Renal cortical epithelial cell (primary cell): ENCODE measurements around the gene SORBS1. TPM values are rescaled to one million over a fixed set of nuclear protein-coding genes. Genes with fewer than 3 reads are reported as not detected.

ENCODE experiments used
- DNase-seq: peaks from one replicate; pipeline ENCODE4 v3.0.0-alpha.2; 2011; ENCODE audit warnings: low read depth
- total RNA-seq: library from RNA; depleted of rRNA; stranded (reverse); fragments of >200 nt; gene quantifications from 2 replicates; pipeline ENCODE4 v1.2.3, GENCODE V29; 2014

The SORBS1 gene
- total RNA-seq, 1 donor from 2014 or later: 9.8 TPM

DNA sequence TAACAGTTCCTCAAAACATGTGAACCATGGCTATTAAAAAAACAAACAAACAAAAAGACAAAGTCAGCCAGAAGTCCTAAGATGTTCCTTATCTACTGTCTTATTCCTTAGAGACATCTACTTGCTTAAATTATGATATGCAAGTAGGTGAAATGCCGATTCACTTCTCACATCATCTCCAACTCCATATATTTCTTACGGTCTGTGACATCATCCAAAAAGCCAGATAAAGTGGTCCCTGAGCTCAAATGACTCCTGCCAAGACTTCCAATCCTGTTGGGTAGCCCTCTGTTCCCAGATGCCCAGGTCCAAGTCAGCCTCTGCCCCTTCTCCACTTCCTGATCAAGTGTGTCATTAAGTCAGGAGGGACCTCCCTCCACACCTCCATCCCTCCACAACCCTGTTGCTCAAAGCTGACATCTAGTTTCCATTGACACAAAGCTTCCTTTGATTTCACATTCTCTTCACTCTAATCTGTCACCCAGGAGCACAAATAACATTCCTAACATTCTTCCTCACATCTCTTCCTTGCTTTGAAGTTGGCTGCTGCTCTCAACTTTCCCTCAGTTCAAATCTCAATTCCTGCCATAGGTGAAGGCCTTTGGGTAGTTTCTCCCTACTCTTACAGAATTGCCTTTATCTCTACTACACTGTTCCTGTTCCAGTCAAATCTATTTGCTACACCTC lies 214.3 kb downstream of the SORBS1 start:
- DNase-seq: peak; percentile 53

DNA sequence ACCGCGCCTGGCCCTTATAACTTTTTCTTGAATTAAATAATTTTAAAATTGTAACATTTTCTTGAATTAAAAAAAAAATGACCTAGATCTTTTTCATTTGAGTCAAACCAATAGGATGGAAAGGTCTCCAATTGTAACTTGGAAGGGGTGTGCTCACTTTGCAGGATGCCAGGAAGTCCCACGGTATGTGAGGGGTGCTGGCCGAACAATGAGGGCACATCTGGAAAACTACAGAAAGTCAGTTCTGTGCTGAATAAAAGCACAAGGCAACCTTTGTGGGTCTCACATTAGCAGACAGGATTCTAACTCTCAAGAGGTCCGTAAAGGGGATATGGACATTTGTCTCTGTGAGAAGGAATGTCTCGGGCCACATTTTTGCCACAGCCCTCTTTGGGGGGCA lies 217.6 kb downstream of the SORBS1 start:
- DNase-seq: no peak

DNA sequence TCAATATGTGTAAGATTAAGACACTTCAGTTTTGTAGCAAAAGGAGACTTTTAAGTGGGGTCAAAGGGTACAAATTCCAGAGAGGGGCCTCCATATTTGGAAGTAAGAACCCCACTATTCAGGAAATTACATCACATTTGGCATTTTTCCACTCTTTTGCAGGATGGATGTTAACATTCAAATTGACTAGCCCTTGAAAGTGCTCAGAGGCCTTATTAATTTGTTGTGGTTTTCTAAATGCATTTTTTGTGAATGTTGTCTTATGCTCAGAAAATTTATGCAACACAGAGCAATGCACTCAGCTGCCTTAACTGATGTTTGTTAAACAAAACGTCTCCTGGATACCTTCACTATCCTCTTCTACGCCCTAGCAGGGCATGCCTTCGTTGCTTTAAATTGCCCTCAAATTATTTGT lies 219.4 kb downstream of the SORBS1 start:
- DNase-seq: no peak

DNA sequence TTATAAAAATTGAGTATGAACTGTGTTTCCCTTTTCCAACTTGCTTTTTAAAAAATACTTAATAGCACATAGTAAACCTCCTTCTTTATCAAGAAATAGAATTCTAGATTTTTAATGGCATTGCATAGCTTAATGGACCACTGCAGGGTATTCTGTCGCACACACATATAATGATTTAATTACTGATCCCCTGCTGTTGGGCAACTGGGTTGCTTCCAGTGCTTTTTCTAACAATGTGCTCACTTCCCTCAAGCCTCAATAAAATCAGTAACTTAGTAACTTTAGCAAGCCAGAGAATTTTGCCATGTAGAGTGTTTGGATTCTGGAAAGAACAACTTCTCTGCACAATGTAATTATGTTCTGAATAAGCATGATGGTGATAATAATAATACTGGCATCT lies 221.3 kb downstream of the SORBS1 start:
- no peak for DNase-seq

DNA sequence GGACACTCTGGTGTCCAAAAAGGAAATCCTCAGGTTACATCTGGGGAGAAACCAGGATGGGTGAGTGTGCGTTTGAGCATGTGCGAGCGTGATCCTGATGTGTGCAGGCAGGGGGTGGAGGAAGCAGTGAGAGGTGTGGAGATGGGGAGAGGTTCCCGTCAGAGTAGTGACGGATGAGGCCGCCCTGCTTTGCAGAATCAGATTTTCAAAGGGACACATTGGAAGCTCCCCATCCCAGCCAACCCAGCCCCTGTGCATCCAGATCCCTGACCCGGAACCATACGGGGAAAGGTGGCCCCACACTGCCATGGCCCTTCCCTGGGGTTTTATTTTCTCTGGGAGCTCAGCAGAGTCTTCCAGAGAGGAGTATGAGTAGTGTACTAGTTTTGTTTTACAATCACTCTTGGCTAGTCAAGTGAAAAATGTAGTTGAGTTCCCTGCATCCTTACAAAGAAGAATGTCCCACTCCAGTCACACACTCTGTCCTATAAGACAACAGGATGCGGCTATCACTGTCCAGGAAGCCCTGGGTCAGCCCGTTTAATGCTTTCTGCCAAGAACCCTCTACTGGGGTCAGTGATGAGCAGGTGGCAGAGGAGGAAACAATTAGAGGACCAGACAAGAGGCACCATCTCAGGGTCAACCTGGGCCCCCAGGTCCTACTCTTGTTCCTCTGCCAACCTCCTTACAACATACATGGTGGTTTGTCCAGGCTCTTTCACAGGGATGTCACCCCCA lies 223.6 kb downstream of the SORBS1 start:
- DNase-seq: no peak

DNA sequence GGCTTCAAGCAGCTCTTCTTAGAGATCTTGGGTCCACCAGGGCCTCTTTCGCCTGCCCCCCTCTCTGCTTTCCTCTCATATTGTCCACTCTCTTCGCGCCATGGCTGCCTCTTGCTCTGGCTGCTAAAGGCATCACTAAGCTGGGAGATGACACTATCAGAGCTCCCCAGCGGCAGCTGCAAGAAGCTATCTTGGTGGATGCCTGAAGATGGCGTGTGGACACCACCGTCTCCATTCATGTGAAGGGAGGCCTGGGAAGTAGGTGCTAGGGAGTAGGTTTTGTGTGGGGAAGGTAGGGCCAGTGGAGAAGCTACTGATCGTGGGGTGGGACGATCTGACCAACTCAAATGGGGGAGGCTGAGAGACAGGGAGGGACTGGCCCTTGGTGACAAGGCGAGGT lies 224.5 kb downstream of the SORBS1 start:
- DNase-seq: no peak

DNA sequence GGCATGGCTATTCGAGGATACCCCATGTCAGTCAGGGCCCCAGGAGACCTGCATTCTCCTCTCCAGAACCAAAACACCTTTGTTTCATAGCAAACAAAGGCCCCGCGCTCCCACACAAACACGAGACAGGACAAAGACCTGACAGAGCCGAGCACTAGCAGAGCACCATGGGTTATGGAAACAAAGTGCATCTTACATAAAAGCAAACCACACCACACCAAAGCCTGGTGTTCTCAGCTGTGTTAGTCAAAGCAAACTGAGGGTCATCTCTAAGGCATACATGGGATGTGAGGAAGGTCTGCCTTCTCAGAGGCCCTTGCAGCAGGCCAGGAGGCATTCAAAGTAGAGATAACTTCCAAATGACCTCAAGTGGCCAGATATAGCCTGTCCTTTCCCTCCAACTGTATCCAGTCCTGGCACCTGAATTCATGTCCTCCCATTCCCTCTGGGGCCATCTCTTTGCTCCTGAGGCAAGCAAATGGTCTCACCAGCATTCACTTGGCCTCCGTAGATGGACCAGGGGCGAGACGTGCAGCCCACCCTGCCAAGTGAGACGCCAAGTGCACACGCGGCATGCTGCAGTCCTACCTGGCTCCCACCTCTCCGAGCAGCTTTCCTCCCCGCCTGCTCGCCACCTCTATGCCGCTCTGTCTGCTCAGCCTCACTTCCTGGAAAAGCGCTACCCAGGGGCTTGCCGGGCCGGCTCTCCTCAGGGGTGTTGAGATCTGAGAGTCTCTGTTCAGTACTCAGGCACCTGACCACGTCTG lies 225.1 kb downstream of the SORBS1 start:
- no peak for DNase-seq

DNA sequence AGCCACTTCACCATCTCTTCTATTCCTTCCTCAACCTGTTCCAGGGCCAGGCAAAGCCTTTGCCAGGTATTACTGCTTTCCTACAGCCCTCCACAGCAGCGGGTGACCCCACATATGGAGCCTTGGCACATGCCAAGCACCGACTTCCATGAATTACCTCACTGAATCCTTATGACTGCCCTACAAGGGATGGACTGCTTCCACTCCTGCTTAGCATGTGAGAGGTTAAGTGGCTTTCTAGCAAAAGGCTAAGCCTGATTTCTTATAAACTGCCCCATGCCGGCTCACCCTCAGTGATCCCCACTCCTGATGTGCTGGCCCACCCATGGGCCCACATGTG lies 226.4 kb downstream of the SORBS1 start:
- no peak for DNase-seq

DNA sequence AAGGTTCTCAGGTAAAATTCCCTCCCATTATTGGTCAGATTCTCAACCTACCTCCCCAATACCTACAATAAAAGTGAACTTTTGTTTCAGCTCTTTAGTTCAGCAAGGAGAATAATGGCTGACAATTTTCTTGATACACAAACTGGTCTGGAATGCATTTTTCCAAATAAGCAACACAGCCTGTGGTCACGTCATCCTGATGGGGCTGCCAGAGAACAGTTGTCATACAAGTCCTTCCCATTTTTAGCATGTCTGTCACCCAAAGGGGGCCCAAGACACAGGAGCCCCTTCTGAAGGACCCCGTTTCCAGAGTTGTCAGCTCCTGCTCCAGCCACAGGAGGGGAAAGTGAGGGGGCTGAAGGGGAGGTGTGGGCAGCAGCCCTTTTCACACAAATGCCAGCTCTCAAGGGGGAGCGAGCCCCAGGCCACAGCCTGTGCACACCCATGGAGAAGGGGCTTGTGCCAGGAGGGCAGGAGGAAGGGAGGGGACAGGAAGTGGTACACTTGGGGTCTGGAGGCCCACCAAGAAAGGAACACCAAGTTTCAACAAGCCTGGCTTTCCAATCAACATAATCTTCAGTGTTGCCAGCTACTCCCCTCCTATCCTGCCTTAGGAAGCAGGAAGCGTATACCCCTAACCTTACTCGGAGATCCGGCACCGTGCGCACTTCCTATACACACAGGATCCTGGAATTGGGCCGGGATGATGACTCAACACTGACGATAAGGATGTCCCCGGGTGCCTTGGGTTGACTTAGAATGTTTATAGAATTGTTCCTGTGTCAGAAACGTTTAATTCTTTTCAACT lies 227.0 kb downstream of the SORBS1 start:
- DNase-seq: no peak

DNA sequence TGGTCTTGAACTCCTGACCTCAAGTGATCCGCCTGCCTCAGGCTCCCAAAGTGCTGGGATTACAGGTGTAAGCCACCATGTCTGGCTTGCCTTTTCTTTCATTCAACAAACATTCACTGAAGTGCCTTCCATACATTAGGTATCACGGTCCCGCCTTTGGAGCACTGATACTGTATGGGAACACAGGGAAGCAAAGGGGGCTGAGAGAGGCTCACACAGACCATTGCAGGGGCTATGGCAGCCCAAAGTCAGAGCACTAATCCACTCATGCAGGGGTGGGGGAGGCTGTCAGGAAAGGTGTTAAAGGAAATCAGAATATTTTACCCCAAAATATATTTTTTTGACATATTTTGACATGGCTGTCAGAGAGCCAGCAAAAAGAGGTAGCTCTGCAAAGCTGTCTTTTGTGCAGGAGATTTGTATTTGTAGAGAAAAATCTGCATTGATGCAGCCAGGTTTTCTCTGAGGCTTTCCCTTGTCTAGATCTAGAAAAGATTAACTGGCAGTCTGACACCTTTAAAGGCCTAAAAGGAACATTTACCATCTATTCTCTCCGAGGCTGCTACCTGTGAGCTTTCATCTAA lies 228.4 kb downstream of the SORBS1 start:
- DNase-seq: no peak

DNA sequence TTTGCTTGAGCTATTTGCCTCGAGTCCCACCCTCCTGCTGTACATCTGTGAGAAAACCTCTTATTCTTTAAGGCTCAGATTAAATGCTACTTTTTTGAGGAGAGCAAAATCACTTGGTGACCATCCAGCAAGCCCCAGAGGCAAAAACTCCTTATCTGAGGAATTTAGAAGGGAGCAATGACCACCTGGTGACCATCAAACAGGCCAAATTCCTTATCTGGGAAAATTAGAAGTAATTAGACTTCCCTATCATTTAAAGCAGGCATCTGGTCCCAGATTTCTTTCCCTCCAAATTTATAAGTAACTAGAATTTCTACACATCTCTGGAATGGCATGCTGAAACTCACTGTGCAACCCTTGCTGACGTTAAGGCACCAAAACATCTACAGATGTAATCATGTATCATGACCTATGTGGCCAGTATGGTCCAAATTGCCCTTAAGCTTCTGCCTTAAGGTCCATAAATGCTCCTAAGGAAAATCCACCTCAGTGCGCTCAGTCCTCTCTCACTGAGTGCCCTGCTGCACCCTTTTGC lies 229.5 kb downstream of the SORBS1 start:
- no peak for DNase-seq

DNA sequence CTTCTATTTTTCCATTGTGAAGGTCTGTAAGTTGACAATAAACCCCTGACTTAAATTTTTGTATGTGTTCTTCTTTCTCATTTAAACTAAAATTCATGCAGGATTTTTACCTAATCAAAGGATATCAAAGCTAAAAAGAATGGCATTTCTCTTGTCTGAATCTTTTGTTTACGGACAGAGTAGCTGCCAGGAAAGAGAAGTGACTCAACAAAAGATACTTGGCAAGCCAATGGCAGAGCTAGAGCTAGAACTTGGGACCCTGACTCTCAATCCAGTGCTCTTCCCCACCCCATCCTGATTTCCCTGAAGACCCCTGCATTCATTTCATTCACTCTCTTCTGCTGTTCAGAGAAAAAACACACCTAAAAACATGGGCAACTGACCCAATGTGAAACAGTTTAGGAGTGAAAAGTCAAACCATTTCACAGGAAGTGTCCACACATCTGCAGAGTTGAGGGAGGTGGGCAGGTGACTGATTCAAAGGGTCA lies 230.2 kb downstream of the SORBS1 start:
- DNase-seq: no peak

DNA sequence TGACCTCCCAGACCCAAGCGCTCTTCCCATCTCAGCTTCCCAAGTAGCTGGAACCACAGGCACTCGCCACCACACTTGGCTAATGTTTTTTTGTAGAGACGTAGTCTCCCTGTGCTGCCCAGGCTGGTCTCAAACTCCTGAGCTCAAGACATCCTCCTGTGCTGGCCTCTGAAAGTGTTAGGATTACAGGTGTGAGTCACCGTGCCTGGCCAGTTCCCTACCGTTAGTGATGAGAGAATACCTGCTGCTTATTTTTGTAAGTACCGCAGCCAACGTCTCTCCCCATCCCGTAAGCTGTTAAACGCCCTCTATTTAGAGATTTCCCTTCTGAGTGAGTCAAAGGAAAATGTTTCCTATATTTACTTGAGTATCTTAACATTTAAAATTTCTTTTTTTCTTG lies 231.9 kb downstream of the SORBS1 start:
- no peak for DNase-seq

DNA sequence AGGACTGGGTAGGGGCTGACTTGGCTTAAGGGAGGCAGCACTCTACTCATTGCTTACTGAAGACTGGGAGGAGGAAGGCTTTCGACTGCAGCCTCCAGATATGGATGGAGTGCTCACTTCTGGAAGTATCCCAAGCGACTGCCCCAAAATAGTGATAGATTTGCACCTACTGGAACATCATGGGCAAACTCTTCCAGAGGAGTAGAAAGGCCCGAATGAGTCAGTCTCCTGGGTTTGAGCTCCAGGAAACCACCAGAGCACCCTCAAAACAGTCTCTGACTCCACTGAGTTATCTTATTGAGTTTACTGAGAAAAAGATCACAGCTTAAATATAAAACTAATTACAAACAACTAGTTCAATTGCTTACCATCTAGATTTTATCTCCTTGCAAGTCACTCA lies 233.2 kb downstream of the SORBS1 start:
- DNase-seq: no peak

DNA sequence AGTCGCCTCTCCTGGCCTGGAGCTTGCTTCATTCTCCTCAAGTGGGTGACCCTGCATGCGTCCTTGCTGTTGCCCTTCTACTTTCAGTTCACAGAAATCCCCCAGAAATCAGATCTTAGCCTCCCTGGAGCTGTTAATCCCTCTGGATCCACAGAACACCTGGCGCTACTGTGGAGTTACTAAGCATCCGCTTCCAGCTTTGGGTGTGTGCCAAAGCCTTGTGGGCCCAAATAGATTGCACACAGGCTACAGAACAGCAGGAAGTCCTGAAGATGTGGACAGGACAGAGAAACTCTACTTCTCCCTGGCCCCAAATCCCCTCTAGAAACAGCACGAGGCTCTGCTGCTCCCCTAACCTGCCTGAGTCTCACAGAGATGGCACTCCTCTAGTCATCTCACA lies 233.8 kb downstream of the SORBS1 start:
- DNase-seq: peak; percentile 31

DNA sequence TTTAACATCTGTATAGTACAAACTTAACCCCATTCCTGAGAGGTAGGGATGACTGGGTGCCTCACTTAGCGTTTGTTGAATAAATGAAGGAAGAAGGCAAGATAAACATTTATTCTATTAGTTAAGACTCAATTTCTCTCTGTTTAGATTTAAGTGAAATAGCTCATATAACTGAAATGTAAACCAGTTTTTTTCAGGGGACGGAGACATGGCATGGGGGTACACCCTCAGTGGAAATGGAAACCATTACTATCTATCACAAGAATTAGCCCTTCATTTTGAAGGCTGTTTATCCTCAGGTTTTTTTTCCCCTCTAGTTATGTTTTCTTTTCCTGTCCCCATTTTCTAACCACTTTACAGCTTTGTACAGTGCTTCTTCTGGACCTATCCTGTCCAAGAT lies 234.8 kb downstream of the SORBS1 start:
- no peak for DNase-seq

DNA sequence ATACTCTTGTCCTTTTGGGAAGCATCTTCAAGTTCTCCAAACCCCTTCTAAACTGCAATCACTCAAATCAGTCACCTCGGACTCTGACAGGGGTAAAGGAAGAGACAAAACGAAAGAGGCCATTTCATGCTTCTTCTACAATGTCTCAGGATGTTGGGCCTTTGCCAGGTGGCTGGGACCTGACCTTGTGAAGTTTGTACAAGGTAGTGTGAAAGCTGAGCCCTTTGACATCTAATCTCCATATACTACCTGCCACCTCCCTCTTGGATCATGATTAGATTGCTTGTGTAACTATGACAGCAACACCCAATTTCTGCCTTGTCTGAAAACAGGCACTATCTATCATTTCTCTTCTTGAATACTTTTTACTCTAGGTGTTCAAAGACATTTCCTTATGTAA lies 235.3 kb downstream of the SORBS1 start:
- DNase-seq: no peak

DNA sequence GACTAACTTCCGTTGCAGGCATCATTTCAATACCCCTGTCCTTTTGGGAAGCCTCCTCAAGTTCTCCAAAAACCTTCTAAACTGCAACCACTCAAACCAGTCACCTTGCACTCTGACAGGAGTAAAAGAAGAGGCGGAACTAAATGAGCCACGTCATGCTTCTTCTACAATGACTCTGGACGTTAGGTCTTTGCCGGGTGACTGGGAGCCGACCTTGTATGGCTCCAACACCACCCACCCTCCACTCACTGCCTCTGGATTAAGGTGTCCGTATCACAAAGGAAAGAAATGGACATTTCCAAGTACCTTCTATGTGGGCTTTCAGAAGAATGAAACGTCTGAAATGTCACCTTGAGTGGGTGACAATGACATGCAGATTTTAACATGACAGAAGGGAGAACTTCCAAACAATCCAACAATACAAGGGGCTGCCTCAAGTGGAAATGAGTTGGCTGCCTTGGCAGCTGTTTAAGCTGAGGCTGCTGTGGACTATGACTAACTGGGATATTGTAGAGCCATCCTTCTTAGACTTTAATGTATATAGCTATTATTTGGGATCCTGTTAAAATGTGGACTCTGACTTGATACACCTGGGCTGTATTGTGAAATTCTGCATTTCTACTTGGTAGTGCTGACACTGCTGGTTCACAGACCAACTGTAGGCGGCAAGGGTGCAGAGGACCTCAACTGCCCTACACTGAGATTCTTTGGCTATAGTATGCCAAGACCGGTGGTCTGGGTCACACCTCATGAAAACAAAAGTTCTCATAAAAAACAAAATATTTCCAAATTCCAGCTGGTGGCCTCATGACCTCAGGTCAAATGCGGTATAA lies 236.5 kb downstream of the SORBS1 start:
- no peak for DNase-seq

DNA sequence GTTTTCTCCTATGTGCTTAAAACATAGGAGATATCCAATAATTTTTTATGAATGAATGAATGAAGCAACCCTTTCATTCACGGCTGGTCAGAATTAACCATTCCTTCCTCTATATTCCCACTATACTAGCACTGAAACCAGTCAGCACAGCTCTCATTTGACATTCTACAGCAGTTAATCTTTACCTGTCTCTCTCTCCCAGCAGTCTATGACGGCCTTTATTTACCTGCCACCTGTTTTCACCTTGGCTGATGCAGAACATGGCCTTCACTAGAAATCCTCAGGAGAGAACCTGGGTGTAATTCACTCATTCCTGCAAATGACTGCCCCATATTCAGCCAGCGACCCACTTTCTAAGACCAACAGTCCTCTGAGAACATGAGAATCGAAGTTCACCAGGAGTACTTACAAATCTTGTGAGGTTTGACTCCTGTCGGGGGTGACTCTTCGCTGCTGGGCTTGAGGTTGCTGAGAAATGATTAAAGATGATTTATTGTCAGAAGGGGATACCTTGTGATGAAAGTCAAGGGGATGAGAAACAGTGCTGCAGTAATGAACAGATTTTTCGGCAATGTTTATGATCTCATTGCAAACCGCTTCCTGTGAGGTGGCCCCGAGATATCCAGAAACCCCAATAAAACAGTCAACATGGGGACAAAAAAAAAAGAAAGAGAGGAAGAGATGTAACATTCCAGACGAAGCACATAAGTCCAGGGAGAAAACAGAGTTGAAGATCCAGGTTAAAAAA lies 239.4 kb downstream of the SORBS1 start:
- DNase-seq: no peak

DNA sequence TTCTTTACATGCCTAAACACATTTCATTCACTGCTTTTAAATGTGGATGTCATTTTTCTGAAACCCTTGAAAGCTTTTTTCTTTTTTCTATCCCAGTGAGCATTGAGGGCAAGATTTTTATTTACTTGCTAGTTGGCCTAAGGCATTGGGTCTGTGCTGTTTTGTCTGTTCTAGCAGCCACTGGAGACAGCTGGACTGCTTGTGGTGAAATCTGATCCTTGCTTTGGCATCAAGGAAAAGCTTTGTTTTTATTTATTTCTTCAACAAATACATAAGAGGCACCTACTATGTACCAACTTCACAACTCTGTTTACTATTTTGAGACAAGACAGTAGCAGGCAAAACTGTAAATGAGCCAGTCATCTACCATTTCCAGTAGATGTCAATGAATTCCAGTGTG lies 241.9 kb downstream of the SORBS1 start:
- DNase-seq: peak; percentile 56
